Breast epithelium (tissue), 3 donors: ENCODE results near the gene SHC3.

Experiments used
- POLR2A ChIP-seq: fragments of 450-650 bp; IDR thresholded peaks from one replicate; pipeline ENCODE4 v1.6.1; 2016; ENCODE audit warnings: antibody characterized with exemption, mild to moderate bottlenecking, moderate library complexity
- POLR2AphosphoS5 ChIP-seq, 3 donors: sonication (generic); formaldehyde crosslinking; IDR thresholded peaks; one replicate each; pipeline ENCODE4 v1.6.1; 2017; ENCODE audit warnings: antibody characterized with exemption in 3 of 3

DNA sequence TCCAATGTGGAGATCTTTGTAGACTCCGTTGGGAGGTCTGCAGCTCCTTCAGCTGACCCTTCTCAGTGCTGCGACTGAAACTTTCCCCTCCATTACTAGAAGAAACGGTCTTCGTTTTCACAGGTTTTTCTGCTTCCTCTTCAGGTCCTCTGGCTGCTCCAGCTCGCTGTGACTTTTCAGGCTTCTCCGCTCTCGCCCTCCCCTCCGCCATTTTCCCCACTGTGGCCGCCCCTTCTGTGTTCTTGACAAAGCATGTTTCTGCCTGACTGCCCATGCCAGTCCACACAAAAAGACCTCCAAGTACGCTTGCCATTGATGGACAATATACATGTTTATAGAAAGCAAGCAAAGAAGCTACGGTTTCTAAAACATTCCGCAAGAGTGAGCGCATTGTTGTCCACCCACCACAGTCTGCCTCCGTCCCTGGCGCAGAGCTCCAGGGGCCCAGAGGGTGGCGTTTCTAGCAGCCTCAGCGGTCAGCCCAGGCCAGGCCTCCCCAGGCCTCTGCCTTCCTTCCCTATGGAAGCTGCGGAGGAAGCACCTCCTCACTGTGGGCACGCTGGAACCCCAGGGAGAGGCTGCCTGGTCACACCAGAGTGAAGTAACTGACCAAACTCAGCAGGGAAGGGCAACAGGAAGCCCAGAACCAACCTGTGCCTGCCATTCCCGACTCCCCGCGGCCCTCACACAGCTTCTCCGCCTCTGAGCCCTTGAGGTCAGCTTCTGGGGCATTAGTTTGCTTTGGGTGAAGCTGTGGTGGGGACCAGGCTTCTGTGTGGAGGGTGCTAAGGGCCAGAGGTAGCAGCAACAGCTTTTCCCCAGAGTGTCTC is 207.3 kb downstream of the SHC3 start:
- TF ChIP-seq POLR2AphosphoS5 (IDR thresholded peaks at IDR 0.05) (no peak), POLR2A (no peak)
